ENCODE results near the gene ATP2C1. TPM values are rescaled to one million over a fixed set of nuclear protein-coding genes. Genes with fewer than 3 reads are reported as not detected.

Gene ATP2C1
- total RNA-seq, 2 experiments from 2014 or later = 51.3 to 56.2 TPM

Other genes with a start within 250 kb of the ATP2C1 start
- 10 to 100 TPM; 26.2 to 31.6 TPM for gene PIK3R4, start 147.3 kb upstream of the ATP2C1 start, total RNA-seq
- 10 to 100 TPM; 16.8 to 22.0 TPM for gene ASTE1, start 132.7 kb downstream of the ATP2C1 start, total RNA-seq
- 1 to 10 TPM; 3.1 to 3.8 TPM for gene NEK11, start 132.8 kb downstream of the ATP2C1 start, total RNA-seq